Adrenal gland (tissue), 12 donors: ENCODE measurements around the gene RPTOR. TPM values are rescaled to one million over a fixed set of nuclear protein-coding genes. Genes with fewer than 3 reads are reported as not detected.

Source experiments
- DNase-seq, 7 donors: peaks; one replicate each; pipeline ENCODE4 v3.0.0-alpha.2; 2019 to 2020
- H3K27ac ChIP-seq, 5 donors: fragments of 200-600 bp; sonication (generic) in 4 of 5; 1 replicate in 3 of 5; 2 replicates in 2 of 5; pipeline versions ENCODE4 v1.5.1 to v1.8.0; 2016 to 2020; ENCODE audit warnings: mild to moderate bottlenecking in 1 of 5
- H3K27me3 ChIP-seq: fragments of 200-600 bp; 2 replicates; pipeline ENCODE4 v1.8.0; 2021
- H3K36me3 ChIP-seq, 2 donors: fragments of 200-600 bp; replicated peaks in 1 of 2; 1 replicate in 1 of 2; 2 replicates in 1 of 2; pipeline versions ENCODE4 v1.5.1 to v1.8.0; 2018 to 2022
- H3K4me1 ChIP-seq, 2 donors: fragments of 200-600 bp; replicated peaks in 1 of 2; 1 replicate in 1 of 2; 2 replicates in 1 of 2; pipeline versions ENCODE4 v1.5.1 to v1.8.0; 2018 to 2021
- H3K4me3 ChIP-seq, 4 donors: fragments of 200-600 bp; sonication (generic) in 3 of 4; one replicate each; pipeline ENCODE4 v1.5.1; 2016 to 2018
- H3K9me3 ChIP-seq, 3 donors: fragments of 200-600 bp; sonication (generic) in 1 of 3; replicated peaks in 1 of 3; 1 replicate in 2 of 3; 2 replicates in 1 of 3; pipeline versions ENCODE4 v1.5.1 to v1.8.0; 2016 to 2021
- CTCF ChIP-seq, 6 experiments: fragments of 450-650 bp in 4 of 6; fragments of 200-600 bp in 2 of 6; sonication (generic) in 1 of 6; IDR thresholded peaks; 1 replicate in 5 of 6; 2 replicates in 1 of 6; pipeline versions ENCODE4 v1.5.1 to v1.8.0; 2016 to 2021; ENCODE audit warnings: antibody characterized with exemption in 6 of 6, mild to moderate bottlenecking in 2 of 6, moderate library complexity in 1 of 6
- POLR2A ChIP-seq, 2 donors: fragments of 450-650 bp; IDR thresholded peaks; one replicate each; pipeline ENCODE4 v1.6.1; 2017; ENCODE audit warnings: antibody characterized with exemption in 2 of 2, mild to moderate bottlenecking in 2 of 2, moderate library complexity in 1 of 2
- WGBS, 4 donors: extraction: QIAGEN DNeasy Blood & Tissue Kit in 2 of 4; methylation state at CpG; one replicate each; pipeline versions ENCODE4 v1.1.5 to v1.1.7; 2013 to 2017; 5-methylcytosine and 5-hydroxymethylcytosine counted together
- intact Hi-C, 2 donors: fragments of 100-400 bp; cut with DNase I; formaldehyde crosslinking; loops; one replicate each; pipeline versions ENCODE4 v1.14.1 to v1.15.0; 2022 to 2023
- polyA plus RNA-seq, 3 donors: library from polyadenylated mRNA; stranded (reverse); fragments of 200-250 nt in 2 of 3; fragments of 350-450 nt in 1 of 3; fragmentation: Illumina TruSeq in 1 of 3; extraction: RNeasy Lipid Tissue Mini Kit (QIAGEN cat#74804) in 1 of 3; gene quantifications; one replicate each; pipeline ENCODE4 v1.2.3, GENCODE V29; 2013 to 2014
- total RNA-seq, 9 donors: library from RNA; depleted of rRNA in 4 of 9; stranded (reverse); fragments of >200 nt in 4 of 9; fragments of 120-200 nt in 1 of 9; fragmentation: NEBNext Ultra II Directional in 1 of 9; extraction: Animal tissue kit (Norgen Biotek cat#: 25700) in 1 of 9; gene quantifications; one replicate each; pipeline versions ENCODE4 v1.1.0 to v1.2.4, GENCODE V29; 2013 to 2023
- donor health status: healthy with polysubstance abuse.
- donor health status: Bipolar disorder and iron deficiency.
- donor health status: DM: yes; HTN: yes; CAD: no.
- donor health status: DM: no; HTN: no; CAD: no.
- donor health status: DM: no; HTN: no; CAD: no.
- donor health status: DM: yes; HTN: yes; CAD: no.

RPTOR gene
- total and polyA plus RNA-seq, 12 donors, result 9.7 to 53.3 (median 29.7) TPM

- no peaks in the 10 kb centered on the region for H3K36me3 ChIP-seq
- H3K4me3 ChIP-seq, result no peak overlapping the region
- DNase-seq, result peak in 1 of 7 donors; percentile 29
- H3K27me3 ChIP-seq, result no peaks in the 10 kb centered on the region
- no peak for TF ChIP-seq POLR2A (IDR thresholded peaks at IDR 0.05)
- TF ChIP-seq CTCF (IDR thresholded peaks at IDR 0.05), result no peak
- H3K9me3 ChIP-seq, result no peaks in the 10 kb centered on the region
- peak overlapping the region in 1 of 5 donors; percentile 61 for H3K27ac ChIP-seq
- no peaks in the 10 kb centered on the region for H3K4me1 ChIP-seq
- WGBS, 4 donors, result 62 to 68% (median 66%) methylated on average over 25 to 30 of the region's 30 CpGs
- intact Hi-C loops, result no loop called here
These were observed 46.3 kb upstream of the RPTOR start for GRCh38 chr17:80498242-80498919.

- intact Hi-C loops, result no loop called here
- 79 to 91% (median 87%) methylated on average over 4 to 11 of the region's 11 CpGs for WGBS, 4 donors
- TF ChIP-seq POLR2A (IDR thresholded peaks at IDR 0.05) (no peak), CTCF (IDR thresholded peaks at IDR 0.05) (no peak)
- Histone ChIP-seq H3K9me3 (no peaks in the 10 kb centered on the region), H3K4me1 (no peaks in the 10 kb centered on the region), H3K36me3 (no peaks in the 10 kb centered on the region), H3K27me3 (no peaks in the 10 kb centered on the region), H3K27ac (peak overlapping the region in 1 of 5 donors; percentile 61), H3K4me3 (no peak overlapping the region)
- DNase-seq, result no peak
These were observed 45.7 kb upstream of the RPTOR start for GRCh38 chr17:80498920-80499410.

GRCh38 chr17:80499560-80499959, 45.1 kb upstream of the RPTOR start:
- no peaks in the 10 kb centered on the region for H3K36me3 ChIP-seq
- no peaks in the 10 kb centered on the region for H3K9me3 ChIP-seq
- 80 to 90% (median 81%) methylated on average over 9 of the region's 9 CpGs for WGBS, 4 donors
- H3K27me3 ChIP-seq, result no peaks in the 10 kb centered on the region
- intact Hi-C loops, result no loop called here
- no peak overlapping the region for H3K27ac ChIP-seq
- H3K4me1 ChIP-seq, result no peaks in the 10 kb centered on the region
- no peak overlapping the region for H3K4me3 ChIP-seq
- no peak for DNase-seq
- no peak for TF ChIP-seq CTCF (IDR thresholded peaks at IDR 0.05)
- no peak for TF ChIP-seq POLR2A (IDR thresholded peaks at IDR 0.05)

GRCh38 chr17:80499961-80500665, 44.5 kb upstream of the RPTOR start:
- intact Hi-C loops, result no loop called here
- WGBS, 4 donors, result 52 to 63% (median 55%) methylated on average over 10 to 22 of the region's 22 CpGs
- Histone ChIP-seq H3K4me1 (no peaks in the 10 kb centered on the region), H3K4me3 (no peak overlapping the region), H3K9me3 (no peaks in the 10 kb centered on the region), H3K36me3 (no peaks in the 10 kb centered on the region), H3K27ac (no peak overlapping the region), H3K27me3 (no peaks in the 10 kb centered on the region)
- TF ChIP-seq POLR2A (IDR thresholded peaks at IDR 0.05), result no peak
- TF ChIP-seq CTCF (IDR thresholded peaks at IDR 0.05), result no peak
- DNase-seq, result peak in 4 of 7 donors; percentile 43 to 68 (median 52)
